H1 (cell line): ENCODE data around the gene CPNE8.

Source experiments
- POLR2A ChIP-seq, 2 experiments: IDR thresholded peaks; 1 replicate in 1 of 2; 2 replicates in 1 of 2; pipeline ENCODE4 v1.6.1; 2011; ENCODE audit warnings: low read depth in 2 of 2, low read length in 2 of 2, mild to moderate bottlenecking in 2 of 2; ENCODE audit errors: control extremely low read depth in 1 of 2
- POU5F1 ChIP-seq: IDR thresholded peaks from 2 replicates; pipeline ENCODE4 v1.6.1; 2011; ENCODE audit warnings: low read depth, mild to moderate bottlenecking, low read length, moderate library complexity
- ZNF274 ChIP-seq: IDR thresholded peaks from 2 replicates; pipeline ENCODE4 v1.7.0; 2012; ENCODE audit warnings: low read length, borderline replicate concordance; ENCODE audit errors: extremely low read depth

GRCh38 chr12:38639625-38640024 is 265.8 kb downstream of the CPNE8 start:
- TF ChIP-seq POU5F1 (no peak), ZNF274 (no peak), POLR2A (IDR thresholded peaks at IDR 0.05; ENCODE audit: control extremely low read depth in 1 of 2, low read depth in 2 of 2, low read length in 2 of 2) (no peak)
